ENCODE measurements around the gene SLC9B2. TPM values are rescaled to one million over a fixed set of nuclear protein-coding genes. Genes with fewer than 3 reads are reported as not detected.

The SLC9B2 gene
- total RNA-seq, 1 experiment from 2014 or later: 7.3 TPM

GRCh38 chr4:103079621-103080020 is 3.1 kb upstream of the SLC9B2 start:
- DNase-seq: no peak
- no peak overlapping the region for H3K27ac Mint-ChIP-seq
- H3K27me3 Mint-ChIP-seq (ENCODE audit: low read depth): peaks cover 26% of the 10 kb centered on the region
- Histone ChIP-seq H3K27me3 (ENCODE audit: insufficient read depth, low read length) (peaks cover 5% of the 10 kb centered on the region; the same call in 1 of the 2 replicates), H3K27ac (ENCODE audit: insufficient read length, low read depth, low read length) (no peak overlapping the region), H3K79me2 (ENCODE audit: insufficient read depth, low read length) (no peaks in the 10 kb centered on the region), H4K20me1 (ENCODE audit: control insufficient read depth, insufficient read depth, insufficient read length) (no peaks in the 10 kb centered on the region), H2BK120ac (ENCODE audit: low read depth, low read length, poor library complexity, severe bottlenecking) (no peak overlapping the region), H2AK5ac (ENCODE audit: insufficient read length, low read length) (no peak overlapping the region), H3K9ac (ENCODE audit: extremely low read depth, insufficient read length, low read length) (no peak overlapping the region), H3K79me1 (ENCODE audit: insufficient read depth, low read depth, low read length, poor library complexity, severe bottlenecking) (no peaks in the 10 kb centered on the region), H3K56ac (ENCODE audit: insufficient read length, low read depth, low read length) (no peak overlapping the region), H2BK15ac (ENCODE audit: low read depth, low read length) (no peak overlapping the region), H4K8ac (replicated peaks; ENCODE audit: insufficient read length, low read depth, low read length) (no peak overlapping the region), H4K5ac (ENCODE audit: insufficient read length, low read depth, low read length) (no peak overlapping the region), H3K23me2 (ENCODE audit: insufficient read length, low read depth, low read length, poor library complexity, severe bottlenecking) (peaks cover 7% of the 10 kb centered on the region), H2BK20ac (ENCODE audit: low read depth, low read length, poor library complexity, severe bottlenecking) (no peak overlapping the region), H3K14ac (ENCODE audit: insufficient read depth, low read length) (no peak overlapping the region), H2AFZ (ENCODE audit: low read length) (no peak overlapping the region), H3K4me1 (ENCODE audit: insufficient read depth, low read length) (no peaks in the 10 kb centered on the region), H3K23ac (ENCODE audit: insufficient read length, low read depth, low read length) (no peak overlapping the region), H4K91ac (ENCODE audit: insufficient read length, low read depth, low read length) (no peak overlapping the region), H3K4me2 (ENCODE audit: insufficient read depth, insufficient read length, low read length) (no peak overlapping the region), H2BK12ac (ENCODE audit: insufficient read length, low read depth, low read length) (no peak overlapping the region), H3T11ph (ENCODE audit: low read length) (no peak overlapping the region), H2BK5ac (ENCODE audit: insufficient read length, low read length) (no peak overlapping the region), H3K9me3 (ENCODE audit: control insufficient read depth, low read depth, low read length) (no peaks in the 10 kb centered on the region), H3K18ac (ENCODE audit: insufficient read length, low read depth, low read length) (no peak overlapping the region), H3K4ac (ENCODE audit: low read depth, low read length) (no peak overlapping the region)
- no CpG with 5 or more reads among the region's 1 CpG for WGBS (ENCODE audit: extremely low coverage, insufficient read length, low lambda C conversion rate)
- TF ChIP-seq CTCF (conservative IDR thresholded peaks at IDR 0.05): no peak
- no peak overlapping the region for H3K4me3 Mint-ChIP-seq
- H3K9me3 Mint-ChIP-seq: no peaks in the 10 kb centered on the region
- H3K36me3 Mint-ChIP-seq (ENCODE audit: insufficient read depth in 1 of 3, low read depth in 3 of 3): peaks cover 0 to 11% (median 5%) of the 10 kb centered on the region in 3 experiments; a peak in 4 of 7 replicates
- H3K4me1 Mint-ChIP-seq: peaks cover 10 to 13% of the 10 kb centered on the region in 2 experiments
